Smooth muscle cell (in vitro differentiated cells): ENCODE data around the gene SLC26A2. TPM values are rescaled to one million over a fixed set of nuclear protein-coding genes. Genes with fewer than 3 reads are reported as not detected.

Experiments
- DNase-seq: peaks from one replicate; lab custom pipeline; 2025; ENCODE audit not compliant: unreplicated experiment; lab: John Stamatoyannopoulos, UW
- H2AFZ ChIP-seq: fragments of 200-600 bp; sonication (generic); 2 replicates; pipeline ENCODE4 v1.6.0; 2016; ENCODE audit warnings: antibody characterized with exemption, low read depth, mild to moderate bottlenecking
- H3F3A ChIP-seq: fragments of 200-600 bp; sonication (generic); 2 replicates; pipeline ENCODE4 v1.6.0; 2017; ENCODE audit warnings: antibody characterized with exemption, low read depth
- H3K27ac ChIP-seq: fragments of 200-600 bp; sonication (generic); 2 replicates; pipeline ENCODE4 v1.5.1; 2016; ENCODE audit warnings: low read depth, mild to moderate bottlenecking
- H3K27me3 ChIP-seq: fragments of 200-600 bp; sonication (generic); 2 replicates; pipeline ENCODE4 v1.6.1; 2016; ENCODE audit warnings: low read depth, mild to moderate bottlenecking
- H3K36me3 ChIP-seq: fragments of 200-600 bp; sonication (generic); 2 replicates; pipeline ENCODE4 v1.5.1; 2016; ENCODE audit warnings: low read depth
- H3K4me1 ChIP-seq: fragments of 200-600 bp; sonication (generic); 2 replicates; pipeline ENCODE4 v1.5.1; 2016; ENCODE audit warnings: low read depth
- H3K4me2 ChIP-seq: fragments of 200-600 bp; sonication (generic); 2 replicates; pipeline ENCODE4 v1.6.0; 2016; ENCODE audit warnings: mild to moderate bottlenecking
- H3K4me3 ChIP-seq: fragments of 200-600 bp; sonication (generic); 2 replicates; pipeline ENCODE4 v1.5.1; 2016; ENCODE audit warnings: mild to moderate bottlenecking
- H3K79me2 ChIP-seq: fragments of 200-600 bp; sonication (generic); 2 replicates; pipeline ENCODE4 v1.6.0; 2016; ENCODE audit warnings: low read depth, mild to moderate bottlenecking
- H3K9ac ChIP-seq: fragments of 200-600 bp; sonication (generic); 2 replicates; pipeline ENCODE4 v1.6.0; 2016; ENCODE audit warnings: low read depth
- H3K9me3 ChIP-seq: fragments of 200-600 bp; sonication (generic); replicated peaks from 2 replicates; pipeline ENCODE4 v1.5.1; 2016; ENCODE audit warnings: low read depth
- H4K20me1 ChIP-seq: fragments of 200-600 bp; sonication (generic); 2 replicates; pipeline ENCODE4 v1.6.0; 2016; ENCODE audit warnings: low read depth
- whole genome bisulfite sequencing: methylation state at CpG from one replicate; pipeline ENCODE4 v1.1.7; 2016; ENCODE audit warnings: low lambda C conversion rate; 5-methylcytosine and 5-hydroxymethylcytosine counted together
- polyA plus RNA-seq: library from polyadenylated mRNA; unstranded; fragments of >200 nt; fragmentation: Nextera tagmentation; extraction: Ambion mirVana; gene quantifications from 2 replicates; pipeline ENCODE4 v1.2.1, GENCODE V29; 2016
- total RNA-seq: library from RNA; depleted of rRNA; stranded (reverse); fragments of >200 nt; gene quantifications from 2 replicates; pipeline ENCODE4 v1.2.3, GENCODE V29; 2014
- TF ChIP-seq, protein P1 (sequence below): fragments of 200-600 bp; sonication (generic); IDR thresholded peaks from 2 replicates; pipeline ENCODE4 v1.5.1; 2017; ENCODE audit warnings: borderline replicate concordance, mild to moderate bottlenecking, antibody characterized with exemption; ENCODE audit not compliant: insufficient read depth, poor library complexity, severe bottlenecking

Gene SLC26A2
- total and polyA plus RNA-seq, 2 experiments from 2014 or later = 5.2 to 16.0 TPM

DNA sequence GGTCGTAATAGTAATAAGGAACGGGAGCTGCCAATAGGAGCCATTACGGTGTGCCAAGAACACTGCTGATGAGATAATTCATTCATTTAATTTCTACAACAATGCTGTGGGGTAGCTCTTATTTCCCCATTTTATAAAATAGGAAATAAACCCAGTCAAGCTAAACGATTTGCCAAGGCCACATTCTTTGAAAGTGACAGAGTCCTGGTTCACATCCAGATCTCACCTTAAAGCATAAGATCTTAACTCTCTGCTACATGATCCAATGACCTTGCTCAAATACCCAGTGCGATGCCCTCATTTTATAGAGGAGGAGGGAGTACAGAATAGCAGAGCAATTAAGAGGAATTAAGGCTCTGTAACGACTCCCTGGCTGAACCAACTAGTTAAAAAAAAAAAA lies 21.0 kb upstream of the SLC26A2 start:
- H4K20me1 ChIP-seq = no peaks in the 10 kb centered on the region
- TF ChIP-seq, protein P1, sequence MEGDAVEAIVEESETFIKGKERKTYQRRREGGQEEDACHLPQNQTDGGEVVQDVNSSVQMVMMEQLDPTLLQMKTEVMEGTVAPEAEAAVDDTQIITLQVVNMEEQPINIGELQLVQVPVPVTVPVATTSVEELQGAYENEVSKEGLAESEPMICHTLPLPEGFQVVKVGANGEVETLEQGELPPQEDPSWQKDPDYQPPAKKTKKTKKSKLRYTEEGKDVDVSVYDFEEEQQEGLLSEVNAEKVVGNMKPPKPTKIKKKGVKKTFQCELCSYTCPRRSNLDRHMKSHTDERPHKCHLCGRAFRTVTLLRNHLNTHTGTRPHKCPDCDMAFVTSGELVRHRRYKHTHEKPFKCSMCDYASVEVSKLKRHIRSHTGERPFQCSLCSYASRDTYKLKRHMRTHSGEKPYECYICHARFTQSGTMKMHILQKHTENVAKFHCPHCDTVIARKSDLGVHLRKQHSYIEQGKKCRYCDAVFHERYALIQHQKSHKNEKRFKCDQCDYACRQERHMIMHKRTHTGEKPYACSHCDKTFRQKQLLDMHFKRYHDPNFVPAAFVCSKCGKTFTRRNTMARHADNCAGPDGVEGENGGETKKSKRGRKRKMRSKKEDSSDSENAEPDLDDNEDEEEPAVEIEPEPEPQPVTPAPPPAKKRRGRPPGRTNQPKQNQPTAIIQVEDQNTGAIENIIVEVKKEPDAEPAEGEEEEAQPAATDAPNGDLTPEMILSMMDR = no peak
- H3K9ac ChIP-seq = peak overlapping the region; percentile 79
- H2AFZ ChIP-seq = no peak overlapping the region
- H3K4me3 ChIP-seq = no peak overlapping the region
- no peaks in the 10 kb centered on the region for H3K79me2 ChIP-seq
- no peaks in the 10 kb centered on the region for H3K9me3 ChIP-seq
- peaks cover 3% of the 10 kb centered on the region for H3K4me1 ChIP-seq
- H3K27me3 ChIP-seq = no peaks in the 10 kb centered on the region
- H3K27ac ChIP-seq = peak overlapping the region; percentile 95
- WGBS = 72% methylated on average over 6 of the region's 6 CpGs
- peaks cover 13% of the 10 kb centered on the region for H3F3A ChIP-seq
- no peak for DNase-seq
- H3K36me3 ChIP-seq = no peaks in the 10 kb centered on the region
- H3K4me2 ChIP-seq = peak overlapping the region; percentile 46

DNA sequence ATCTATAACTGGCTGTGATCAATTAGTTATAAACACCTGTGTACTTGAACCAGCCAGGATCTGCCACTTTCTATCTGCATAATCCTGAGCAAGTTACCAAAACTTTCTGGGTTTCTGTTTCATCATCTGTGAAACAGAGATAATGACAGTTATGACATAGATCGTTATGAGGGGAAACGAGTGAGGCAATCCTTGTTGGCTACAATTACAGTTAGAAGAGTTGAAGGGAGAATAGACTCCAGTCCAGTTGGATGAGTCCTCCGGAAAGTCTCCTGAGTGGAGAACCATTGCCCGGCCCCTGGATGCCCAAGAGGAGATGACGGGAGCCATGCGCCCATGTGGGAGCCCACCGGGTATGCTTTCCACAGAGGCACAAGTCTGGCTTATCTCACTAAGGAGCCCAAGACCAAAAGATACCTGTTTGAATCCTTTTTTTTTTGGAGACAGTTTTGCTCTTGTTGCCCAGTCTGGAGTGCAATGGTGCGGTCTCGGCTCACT lies 20.4 kb upstream of the SLC26A2 start:
- Histone ChIP-seq H3K9ac (peak overlapping the region; percentile 79), H3K36me3 (no peaks in the 10 kb centered on the region), H3K4me1 (peaks cover 3% of the 10 kb centered on the region), H3F3A (peaks cover 13% of the 10 kb centered on the region), H3K79me2 (no peaks in the 10 kb centered on the region), H3K27ac (peak overlapping the region; percentile 95), H2AFZ (no peak overlapping the region), H3K4me2 (peak overlapping the region; percentile 46), H4K20me1 (no peaks in the 10 kb centered on the region), H3K27me3 (no peaks in the 10 kb centered on the region), H3K9me3 (no peaks in the 10 kb centered on the region), H3K4me3 (no peak overlapping the region)
- no peak for DNase-seq
- 77% methylated on average over 9 of the region's 9 CpGs for WGBS
- TF ChIP-seq, protein P1 = no peak

DNA sequence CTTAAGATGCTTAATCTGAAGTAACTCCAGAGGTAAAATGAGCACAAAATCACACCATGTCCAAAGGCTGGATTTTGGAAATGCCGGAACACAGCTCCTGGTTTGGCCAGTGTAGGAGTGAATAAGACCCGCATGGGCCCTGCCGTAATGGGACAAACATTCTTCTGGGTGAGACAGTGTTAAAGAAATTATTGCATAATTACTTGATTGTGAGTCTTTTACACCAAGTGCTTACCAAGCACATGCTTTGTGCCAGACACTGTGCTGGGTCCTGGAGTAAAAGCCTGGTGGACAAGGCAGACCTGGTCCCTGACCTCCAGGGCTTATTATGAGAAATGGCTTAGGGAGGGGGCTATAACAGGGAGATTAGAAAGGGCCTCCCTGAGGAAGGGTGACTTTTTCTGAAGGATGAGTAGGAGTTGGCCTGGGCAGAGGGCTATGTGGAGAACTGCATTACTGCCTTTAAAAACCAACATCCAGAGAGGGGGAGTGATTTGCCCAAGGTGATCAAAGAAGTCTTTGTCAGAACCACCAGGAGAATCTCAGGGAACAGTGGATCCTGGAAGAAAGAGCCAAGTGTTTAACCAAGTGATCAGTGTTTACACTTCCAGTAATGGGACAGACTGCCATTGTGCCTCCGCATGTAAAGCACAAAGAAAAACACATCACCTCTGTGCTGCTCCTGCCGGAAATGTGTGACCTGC lies 19.5 kb upstream of the SLC26A2 start:
- WGBS = 86% methylated on average over 5 of the region's 5 CpGs
- H3K4me1 ChIP-seq = peaks cover 3% of the 10 kb centered on the region

More for the DNA sequence above, 19.5 kb upstream of the SLC26A2 start:
- DNase-seq = no peak
- Histone ChIP-seq H3K4me3 (no peak overlapping the region), H3K9me3 (no peaks in the 10 kb centered on the region), H3K79me2 (no peaks in the 10 kb centered on the region), H3F3A (peaks cover 13% of the 10 kb centered on the region), H3K27me3 (no peaks in the 10 kb centered on the region), H3K27ac (no peak overlapping the region), H2AFZ (no peak overlapping the region), H3K36me3 (no peaks in the 10 kb centered on the region), H4K20me1 (no peaks in the 10 kb centered on the region), H3K4me2 (no peak overlapping the region), H3K9ac (no peak overlapping the region)
- TF ChIP-seq, protein P1 = no peak
